ENCODE measurements around the gene SRBD1. TPM values are rescaled to one million over a fixed set of nuclear protein-coding genes. Genes with fewer than 3 reads are reported as not detected.

The SRBD1 gene
- total RNA-seq, 3 donors from 2014 or later (not counting 1 experiment from before 2014, with no cell fraction given): 34.5 to 40.0 (median 38.8) TPM

DNA sequence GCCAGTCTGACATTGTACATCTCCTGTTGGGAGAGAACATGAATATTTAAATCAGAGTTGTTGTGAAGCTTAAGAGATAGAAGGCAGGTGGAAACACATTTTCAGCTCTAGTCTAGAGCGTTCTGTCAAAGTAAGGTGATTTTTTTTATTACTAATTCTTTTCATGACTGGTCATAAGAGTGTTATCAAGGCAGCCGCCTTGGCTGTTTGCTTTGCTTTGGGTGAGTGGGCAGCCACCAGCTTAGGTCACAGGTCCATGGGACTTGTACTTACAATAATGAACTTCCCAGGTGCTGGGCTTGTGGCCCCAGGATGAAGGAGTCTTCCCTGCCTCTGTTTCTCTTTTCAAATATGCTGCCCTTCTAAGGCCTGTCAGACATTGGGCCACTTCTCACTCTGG lies 256.3 kb downstream of the SRBD1 start:
- H3K36me3 Mint-ChIP-seq: no peaks in the 10 kb centered on the region
- Histone ChIP-seq H3K36me3 (ENCODE audit: control insufficient read depth, insufficient read depth, low read length) (no peaks in the 10 kb centered on the region), H3K4me3 (ENCODE audit: low read length) (no peak overlapping the region), H3K9me3 (ENCODE audit: control insufficient read depth, insufficient read depth, low read length) (no peaks in the 10 kb centered on the region), H3K27ac (ENCODE audit: low read length) (no peak overlapping the region), H3K4me1 (ENCODE audit: control insufficient read depth, insufficient read depth, low read length) (no peaks in the 10 kb centered on the region), H3K27me3 (ENCODE audit: control insufficient read depth, insufficient read depth, low read length) (no peaks in the 10 kb centered on the region)
- no peak overlapping the region for H3K27ac Mint-ChIP-seq
- H3K9me3 Mint-ChIP-seq: no peaks in the 10 kb centered on the region
- no peaks in the 10 kb centered on the region for H3K4me1 Mint-ChIP-seq
- TF ChIP-seq, protein P1, sequence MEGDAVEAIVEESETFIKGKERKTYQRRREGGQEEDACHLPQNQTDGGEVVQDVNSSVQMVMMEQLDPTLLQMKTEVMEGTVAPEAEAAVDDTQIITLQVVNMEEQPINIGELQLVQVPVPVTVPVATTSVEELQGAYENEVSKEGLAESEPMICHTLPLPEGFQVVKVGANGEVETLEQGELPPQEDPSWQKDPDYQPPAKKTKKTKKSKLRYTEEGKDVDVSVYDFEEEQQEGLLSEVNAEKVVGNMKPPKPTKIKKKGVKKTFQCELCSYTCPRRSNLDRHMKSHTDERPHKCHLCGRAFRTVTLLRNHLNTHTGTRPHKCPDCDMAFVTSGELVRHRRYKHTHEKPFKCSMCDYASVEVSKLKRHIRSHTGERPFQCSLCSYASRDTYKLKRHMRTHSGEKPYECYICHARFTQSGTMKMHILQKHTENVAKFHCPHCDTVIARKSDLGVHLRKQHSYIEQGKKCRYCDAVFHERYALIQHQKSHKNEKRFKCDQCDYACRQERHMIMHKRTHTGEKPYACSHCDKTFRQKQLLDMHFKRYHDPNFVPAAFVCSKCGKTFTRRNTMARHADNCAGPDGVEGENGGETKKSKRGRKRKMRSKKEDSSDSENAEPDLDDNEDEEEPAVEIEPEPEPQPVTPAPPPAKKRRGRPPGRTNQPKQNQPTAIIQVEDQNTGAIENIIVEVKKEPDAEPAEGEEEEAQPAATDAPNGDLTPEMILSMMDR (IDR thresholded peaks at IDR 0.05): no peak
- ATAC-seq (no peak), DNase-seq (no peak)
- intact Hi-C loops (cut with micrococcal nuclease): no loop called here
- peaks cover 0 to 2% of the 10 kb centered on the region in 2 donors for H3K27me3 Mint-ChIP-seq (ENCODE audit: low read depth in 2 of 2)
- WGBS (ENCODE audit: insufficient coverage): 78% methylated on average over 2 of the region's 2 CpGs
- no peak overlapping the region for H3K4me3 Mint-ChIP-seq

DNA sequence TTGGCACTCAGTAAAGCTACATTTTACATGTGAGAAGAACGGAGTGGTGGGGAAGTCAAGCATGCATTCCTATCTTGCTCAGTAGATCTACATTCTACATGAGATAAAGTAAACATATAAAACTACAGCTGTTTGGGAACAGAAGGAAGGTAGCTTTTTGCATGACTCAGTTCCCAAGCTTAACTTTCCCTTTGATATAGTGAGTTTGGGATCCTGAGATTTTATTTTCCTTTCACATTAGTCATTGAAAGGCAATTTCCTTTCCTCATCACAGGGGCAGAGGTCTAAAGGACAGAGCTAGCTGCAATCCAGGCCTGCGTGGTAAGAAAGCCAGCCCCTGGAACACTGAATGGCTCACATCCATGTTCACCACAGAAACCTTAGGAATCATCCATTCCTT lies 257.2 kb downstream of the SRBD1 start:
- Mint-ChIP-seq H3K36me3 (no peaks in the 10 kb centered on the region), H3K27me3 (ENCODE audit: low read depth in 2 of 2) (peaks cover 0 to 2% of the 10 kb centered on the region in 2 donors), H3K4me1 (no peaks in the 10 kb centered on the region), H3K27ac (no peak overlapping the region), H3K9me3 (no peaks in the 10 kb centered on the region), H3K4me3 (no peak overlapping the region)
- no peak overlapping the region for H3K4me3 ChIP-seq (ENCODE audit: low read length)
- no peaks in the 10 kb centered on the region for H3K36me3 ChIP-seq (ENCODE audit: control insufficient read depth, insufficient read depth, low read length)
- no peak for ATAC-seq
- no peaks in the 10 kb centered on the region for H3K27me3 ChIP-seq (ENCODE audit: control insufficient read depth, insufficient read depth, low read length)
- H3K27ac ChIP-seq (ENCODE audit: low read length): no peak overlapping the region
- H3K9me3 ChIP-seq (ENCODE audit: control insufficient read depth, insufficient read depth, low read length): no peaks in the 10 kb centered on the region
- DNase-seq: no peak
- H3K4me1 ChIP-seq (ENCODE audit: control insufficient read depth, insufficient read depth, low read length): no peaks in the 10 kb centered on the region
- WGBS (ENCODE audit: insufficient coverage): 92% methylated on average over 1 of the region's 2 CpGs
- intact Hi-C loops (cut with micrococcal nuclease): no loop called here
- TF ChIP-seq, protein P1 (IDR thresholded peaks at IDR 0.05): no peak

DNA sequence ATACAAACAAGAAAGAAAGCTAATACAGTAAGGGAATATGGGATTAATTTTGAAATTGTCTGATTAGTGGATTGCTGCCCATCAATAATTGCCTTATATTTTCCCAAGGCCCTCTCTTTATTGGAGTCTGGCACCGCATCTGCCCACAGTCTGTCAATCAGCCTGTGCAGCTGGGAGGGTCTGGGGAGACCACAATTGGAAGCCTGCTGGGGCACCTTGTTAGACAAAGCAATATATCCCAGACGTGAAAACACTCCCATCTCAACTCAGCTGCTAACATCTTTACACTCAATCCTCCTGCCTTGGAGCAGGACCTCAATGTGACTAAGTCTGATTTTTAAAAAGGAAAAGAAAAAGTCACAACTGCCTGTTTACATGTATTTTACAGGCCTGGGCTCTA lies 258.6 kb downstream of the SRBD1 start:
- Mint-ChIP-seq H3K4me1 (no peaks in the 10 kb centered on the region), H3K27me3 (ENCODE audit: low read depth in 2 of 2) (peaks cover 0 to 2% of the 10 kb centered on the region in 2 donors), H3K9me3 (peaks cover 0 to 2% of the 10 kb centered on the region in 2 donors), H3K36me3 (no peaks in the 10 kb centered on the region), H3K4me3 (no peak overlapping the region), H3K27ac (no peak overlapping the region)
- 97% methylated on average over 2 of the region's 2 CpGs for WGBS (ENCODE audit: insufficient coverage)
- TF ChIP-seq, protein P1 (IDR thresholded peaks at IDR 0.05): no peak
- no peaks in the 10 kb centered on the region for H3K4me1 ChIP-seq (ENCODE audit: control insufficient read depth, insufficient read depth, low read length)
- no peak for DNase-seq
- ATAC-seq: no peak
- no peak overlapping the region for H3K4me3 ChIP-seq (ENCODE audit: low read length)
- no peak overlapping the region for H3K27ac ChIP-seq (ENCODE audit: low read length)
- H3K9me3 ChIP-seq (ENCODE audit: control insufficient read depth, insufficient read depth, low read length): no peaks in the 10 kb centered on the region
- intact Hi-C loops (cut with micrococcal nuclease): no loop called here
- no peaks in the 10 kb centered on the region for H3K36me3 ChIP-seq (ENCODE audit: control insufficient read depth, insufficient read depth, low read length)
- H3K27me3 ChIP-seq (ENCODE audit: control insufficient read depth, insufficient read depth, low read length): no peaks in the 10 kb centered on the region
